Lower leg skin (tissue), 3 donors: ENCODE measurements around the gene TSEN54.

Experiments used
- POLR2A ChIP-seq, 2 donors: fragments of 450-650 bp; IDR thresholded peaks; one replicate each; pipeline ENCODE4 v1.6.1; 2016 to 2017; ENCODE audit warnings: antibody characterized with exemption in 2 of 2, mild to moderate bottlenecking in 1 of 2, moderate library complexity in 1 of 2
- TF ChIP-seq, protein P1 (sequence below), 3 donors: fragments of 450-650 bp; IDR thresholded peaks; one replicate each; pipeline ENCODE4 v1.5.1; 2016; ENCODE audit warnings: antibody characterized with exemption in 3 of 3, mild to moderate bottlenecking in 3 of 3, moderate library complexity in 2 of 3

DNA sequence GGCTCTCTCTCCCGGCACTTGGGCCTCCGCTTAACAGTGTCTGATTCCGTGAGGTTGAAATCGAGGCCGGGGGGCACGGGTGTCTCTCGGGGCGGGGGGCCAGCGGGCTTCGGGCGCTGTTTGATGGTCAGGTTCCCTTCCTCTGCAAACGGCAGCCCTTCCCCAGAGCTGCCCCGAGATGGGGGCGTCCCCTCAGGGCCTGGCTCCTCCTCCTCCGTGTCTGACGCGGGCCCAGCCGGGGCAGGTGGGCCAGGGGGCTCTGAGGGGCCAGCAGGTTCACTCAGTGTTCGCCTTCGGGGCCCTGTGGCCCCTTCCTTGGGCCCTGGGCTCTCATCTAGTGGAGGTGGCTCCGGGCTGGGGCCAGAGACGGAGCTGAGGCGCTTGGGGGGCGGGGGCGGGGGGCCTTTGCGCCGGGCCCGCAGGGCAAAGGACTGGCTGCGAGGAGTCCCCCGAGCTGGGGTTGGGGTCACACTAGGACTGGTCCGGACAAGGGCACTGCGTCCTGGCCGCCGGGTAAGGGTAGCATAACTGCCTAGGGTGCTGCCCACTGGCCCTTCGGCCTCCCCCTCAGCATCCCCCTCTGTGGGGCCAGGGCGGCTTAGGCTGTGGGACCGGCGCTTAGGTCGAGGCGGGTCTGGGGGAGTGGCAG lies 14.1 kb upstream of the TSEN54 start:
- TF ChIP-seq, protein P1, sequence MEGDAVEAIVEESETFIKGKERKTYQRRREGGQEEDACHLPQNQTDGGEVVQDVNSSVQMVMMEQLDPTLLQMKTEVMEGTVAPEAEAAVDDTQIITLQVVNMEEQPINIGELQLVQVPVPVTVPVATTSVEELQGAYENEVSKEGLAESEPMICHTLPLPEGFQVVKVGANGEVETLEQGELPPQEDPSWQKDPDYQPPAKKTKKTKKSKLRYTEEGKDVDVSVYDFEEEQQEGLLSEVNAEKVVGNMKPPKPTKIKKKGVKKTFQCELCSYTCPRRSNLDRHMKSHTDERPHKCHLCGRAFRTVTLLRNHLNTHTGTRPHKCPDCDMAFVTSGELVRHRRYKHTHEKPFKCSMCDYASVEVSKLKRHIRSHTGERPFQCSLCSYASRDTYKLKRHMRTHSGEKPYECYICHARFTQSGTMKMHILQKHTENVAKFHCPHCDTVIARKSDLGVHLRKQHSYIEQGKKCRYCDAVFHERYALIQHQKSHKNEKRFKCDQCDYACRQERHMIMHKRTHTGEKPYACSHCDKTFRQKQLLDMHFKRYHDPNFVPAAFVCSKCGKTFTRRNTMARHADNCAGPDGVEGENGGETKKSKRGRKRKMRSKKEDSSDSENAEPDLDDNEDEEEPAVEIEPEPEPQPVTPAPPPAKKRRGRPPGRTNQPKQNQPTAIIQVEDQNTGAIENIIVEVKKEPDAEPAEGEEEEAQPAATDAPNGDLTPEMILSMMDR (IDR thresholded peaks at IDR 0.05): no peak
- TF ChIP-seq POLR2A (IDR thresholded peaks at IDR 0.05): no peak
